ENCODE measurements around the gene NUB1.

Gene NUB1

DNA sequence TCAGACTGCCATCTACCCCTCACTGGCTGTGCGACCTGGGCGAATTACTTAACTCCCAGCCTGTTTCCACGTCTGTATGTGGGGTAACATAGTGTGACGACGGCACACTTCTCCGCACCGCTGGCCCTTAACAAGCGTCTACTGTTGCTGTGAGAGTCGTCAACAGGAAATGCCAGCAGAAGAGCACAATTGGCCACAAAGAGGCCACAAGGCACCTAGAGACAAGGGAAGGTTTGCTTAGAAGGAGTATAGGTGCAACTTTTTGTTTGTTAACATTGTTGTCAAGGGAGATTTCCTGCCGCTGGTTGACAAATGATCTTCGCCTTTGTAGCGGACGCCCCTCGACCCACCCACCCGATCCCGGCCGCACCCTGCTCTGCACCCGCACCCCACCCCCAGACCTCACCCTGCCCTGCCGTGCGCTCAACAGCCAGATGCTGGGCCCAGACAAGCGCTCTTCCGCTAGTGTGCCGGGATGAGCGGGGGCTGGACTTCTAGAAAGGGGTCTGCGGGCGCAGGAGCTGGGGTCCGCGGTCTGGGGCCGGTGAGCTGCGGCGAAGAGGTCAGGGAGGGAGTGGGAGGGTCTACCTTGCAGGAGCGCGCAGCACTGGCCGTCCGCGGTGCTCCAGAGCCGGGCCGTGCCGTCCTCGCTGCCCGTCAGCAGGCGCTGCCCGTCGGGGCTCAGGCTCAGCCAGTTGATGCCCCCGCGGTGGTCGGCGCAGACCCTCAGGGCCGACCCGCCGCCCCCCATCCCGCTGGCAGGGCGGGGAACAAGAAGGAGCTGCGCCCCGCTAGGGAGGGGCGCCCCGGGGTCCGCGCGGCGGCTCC is 67.4 kb downstream of the NUB1 start:
- DNase-seq, result peak; percentile 50

- DNase-seq, result peak; percentile 83
These were observed 68.2 kb downstream of the NUB1 start, which contains the start of gene WDR86 for GRCh38 chr7:151409667-151410404. Gene WDR86, minus strand, starts transcription at chr7:151410038. Its CDS starts 449 bp downstream, at chr7:151409589.

- peak; percentile 86 for DNase-seq
These were observed 69.1 kb downstream of the NUB1 start for GRCh38 chr7:151410405-151411390.

GRCh38 chr7:151411551-151411950 is 69.9 kb downstream of the NUB1 start:
- DNase-seq, result peak; percentile 20

DNA sequence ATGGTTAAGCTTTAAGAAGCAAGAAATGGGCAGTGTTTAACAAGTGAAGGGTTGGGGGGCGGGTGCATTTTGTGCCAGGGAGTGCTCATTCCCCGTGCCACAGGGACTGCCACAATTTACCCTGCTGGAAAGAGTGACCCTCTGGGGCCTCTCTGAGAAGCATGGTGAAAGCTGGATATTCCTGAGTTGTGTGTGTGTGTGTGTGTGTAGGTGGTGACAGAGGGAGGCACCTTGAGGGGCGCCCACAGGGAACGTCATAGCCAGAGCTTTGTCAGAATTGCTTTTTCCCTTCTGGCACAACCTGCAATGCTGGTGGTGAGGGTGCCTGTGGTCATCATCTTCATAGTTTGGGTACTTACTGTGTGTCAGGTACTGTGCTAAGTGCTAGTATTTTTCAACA is 70.7 kb downstream of the NUB1 start:
- DNase-seq, result no peak

- DNase-seq, result no peak
These were observed 71.6 kb downstream of the NUB1 start for GRCh38 chr7:151413241-151413640.

- DNase-seq, result no peak
These were observed 73.9 kb downstream of the NUB1 start for GRCh38 chr7:151415375-151416105.

GRCh38 chr7:151416112-151416940 is 74.7 kb downstream of the NUB1 start:
- no peak for DNase-seq

GRCh38 chr7:151416941-151417315 is 75.3 kb downstream of the NUB1 start:
- DNase-seq, result no peak

- no peak for DNase-seq
These were observed 78.5 kb downstream of the NUB1 start for GRCh38 chr7:151420144-151420543.

GRCh38 chr7:151422212-151422611 is 80.6 kb downstream of the NUB1 start:
- no peak for DNase-seq

DNA sequence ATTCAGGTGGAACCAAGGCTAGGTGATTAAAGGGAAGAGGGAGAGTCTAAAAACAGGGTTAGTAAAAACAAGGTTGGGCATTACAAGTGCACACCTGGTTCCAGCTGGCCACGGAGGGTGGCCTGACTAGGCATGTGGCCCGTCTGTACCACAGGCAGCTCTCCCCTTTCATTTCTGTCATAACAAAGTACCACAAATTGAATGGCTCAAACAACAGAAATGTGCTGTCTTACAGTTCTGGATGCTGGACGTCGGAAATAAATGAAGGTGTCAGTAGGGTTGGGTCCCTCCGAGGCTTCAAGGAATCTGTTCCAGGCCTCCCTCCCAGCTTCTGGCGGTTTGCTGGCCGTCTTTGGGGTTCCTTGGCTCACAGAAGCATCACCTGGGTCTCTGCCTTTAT is 81.6 kb downstream of the NUB1 start:
- no peak for DNase-seq

DNA sequence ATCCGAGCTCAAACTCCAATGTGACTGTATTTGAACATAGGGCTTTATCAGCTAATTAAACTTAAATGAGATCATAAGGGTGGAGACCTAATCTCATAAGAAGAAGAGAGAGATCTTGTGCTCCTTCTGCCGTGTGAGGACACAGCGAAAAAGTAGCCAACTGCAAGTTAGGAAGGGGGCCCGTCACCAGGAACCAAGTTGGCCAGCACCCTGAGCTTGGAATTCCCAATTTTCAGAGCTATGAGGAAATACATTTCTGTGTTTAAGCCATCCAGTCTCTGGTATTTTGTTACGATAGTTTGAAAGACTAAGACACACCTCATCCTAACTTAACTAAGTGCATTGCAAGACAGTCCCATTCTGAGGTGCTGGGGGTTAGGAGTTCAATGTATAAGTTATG is 82.3 kb downstream of the NUB1 start:
- DNase-seq, result no peak

DNA sequence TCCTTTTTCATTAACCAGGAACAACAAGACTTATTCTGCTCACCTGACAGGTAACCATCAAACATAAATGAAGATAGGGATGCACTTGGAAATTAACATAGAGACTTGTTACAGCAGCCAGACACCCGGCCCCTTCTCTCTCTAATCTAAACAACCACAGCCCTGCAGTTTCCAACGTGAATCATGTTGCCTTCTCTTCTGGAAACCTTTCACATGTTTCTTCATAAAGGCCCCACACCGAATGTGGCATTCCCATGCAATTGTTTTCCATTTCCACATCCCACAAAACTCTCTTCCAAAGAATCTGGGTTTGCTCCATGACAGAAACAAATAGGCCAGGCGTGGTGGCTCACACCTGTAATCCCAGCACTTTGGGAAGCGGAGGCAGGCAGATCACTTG is 83.2 kb downstream of the NUB1 start:
- no peak for DNase-seq

- no peak for DNase-seq
These were observed 84.2 kb downstream of the NUB1 start for GRCh38 chr7:151425670-151426440.

DNA sequence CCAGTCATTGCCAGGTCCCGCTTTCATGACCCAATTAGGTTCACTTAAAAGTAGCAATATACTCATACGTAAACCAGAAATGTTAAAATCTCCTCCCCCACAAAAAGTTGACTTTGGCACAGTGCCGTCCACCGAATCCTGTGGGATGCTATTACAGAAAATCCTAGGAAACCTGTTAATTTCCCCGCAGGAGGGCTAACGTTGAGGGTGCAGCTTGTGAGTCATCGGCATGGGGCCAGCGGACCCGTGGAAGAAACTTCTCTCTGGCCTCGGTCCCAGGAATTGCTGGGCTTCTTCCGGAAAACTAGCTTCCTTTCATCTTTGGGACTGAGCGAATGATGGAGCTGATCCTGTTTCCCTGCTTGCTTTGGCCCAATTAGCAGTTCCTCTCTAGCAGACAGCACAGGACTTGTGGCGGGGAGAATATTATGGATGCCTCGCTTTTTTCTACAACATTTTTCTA is 84.9 kb downstream of the NUB1 start:
- no peak for DNase-seq

DNA sequence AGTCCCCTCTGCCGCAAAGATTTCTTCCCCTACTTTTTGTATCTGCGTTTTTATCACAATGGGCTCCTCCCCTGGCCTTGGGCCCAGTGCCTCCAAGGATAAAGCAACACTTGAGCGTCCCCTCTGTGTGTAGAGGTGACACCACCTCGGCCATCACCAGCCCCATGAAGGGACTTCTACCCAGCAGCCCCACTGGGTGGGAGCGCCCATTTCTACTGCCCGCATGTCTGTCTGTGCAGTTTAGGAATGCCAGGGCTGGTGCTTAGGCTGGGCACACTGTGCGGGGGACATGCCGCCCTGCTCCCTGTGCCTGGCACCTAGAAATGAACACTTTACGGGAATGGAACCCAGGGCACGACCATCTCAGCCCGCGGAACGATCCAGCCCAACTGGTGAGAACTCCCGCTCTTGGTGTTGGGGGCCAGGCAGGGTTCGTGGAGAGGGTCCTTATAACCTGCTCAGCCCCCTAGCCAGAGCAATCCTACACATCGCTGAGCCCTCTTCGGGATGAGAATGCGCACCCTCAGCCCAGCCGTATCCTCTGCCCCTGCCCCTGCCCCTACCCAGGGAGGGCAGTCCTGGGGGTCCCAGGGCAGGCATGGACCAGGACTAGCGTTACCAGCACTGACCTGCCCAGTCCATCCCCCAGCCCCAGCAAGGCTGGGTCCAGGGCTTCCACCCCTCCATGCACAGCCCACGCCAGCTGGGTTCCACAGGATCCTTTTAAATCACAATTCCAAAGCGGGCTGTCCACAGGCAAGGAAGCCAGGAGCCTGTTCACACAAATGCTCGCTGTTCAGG is 85.5 kb downstream of the NUB1 start:
- DNase-seq, result no peak

GRCh38 chr7:151427705-151428377 is 86.2 kb downstream of the NUB1 start:
- no peak for DNase-seq
